GM19372 (cell line): Measurements from ENCODE around the gene RIOK2.
"Not testable (repeated sequence)": the region's sequence is repeated elsewhere in the genome, so short reads cannot be mapped to it uniquely, and the experiment has no call there.

Source experiments
- ATAC-seq: cut with Tn5 transposase; IDR thresholded peaks from one replicate; pipeline ENCODE4 v1.9.1; 2021; ENCODE audit warnings: mild to moderate bottlenecking, low read depth, moderate library complexity; ENCODE audit not compliant: unreplicated experiment

Gene RIOK2

DNA sequence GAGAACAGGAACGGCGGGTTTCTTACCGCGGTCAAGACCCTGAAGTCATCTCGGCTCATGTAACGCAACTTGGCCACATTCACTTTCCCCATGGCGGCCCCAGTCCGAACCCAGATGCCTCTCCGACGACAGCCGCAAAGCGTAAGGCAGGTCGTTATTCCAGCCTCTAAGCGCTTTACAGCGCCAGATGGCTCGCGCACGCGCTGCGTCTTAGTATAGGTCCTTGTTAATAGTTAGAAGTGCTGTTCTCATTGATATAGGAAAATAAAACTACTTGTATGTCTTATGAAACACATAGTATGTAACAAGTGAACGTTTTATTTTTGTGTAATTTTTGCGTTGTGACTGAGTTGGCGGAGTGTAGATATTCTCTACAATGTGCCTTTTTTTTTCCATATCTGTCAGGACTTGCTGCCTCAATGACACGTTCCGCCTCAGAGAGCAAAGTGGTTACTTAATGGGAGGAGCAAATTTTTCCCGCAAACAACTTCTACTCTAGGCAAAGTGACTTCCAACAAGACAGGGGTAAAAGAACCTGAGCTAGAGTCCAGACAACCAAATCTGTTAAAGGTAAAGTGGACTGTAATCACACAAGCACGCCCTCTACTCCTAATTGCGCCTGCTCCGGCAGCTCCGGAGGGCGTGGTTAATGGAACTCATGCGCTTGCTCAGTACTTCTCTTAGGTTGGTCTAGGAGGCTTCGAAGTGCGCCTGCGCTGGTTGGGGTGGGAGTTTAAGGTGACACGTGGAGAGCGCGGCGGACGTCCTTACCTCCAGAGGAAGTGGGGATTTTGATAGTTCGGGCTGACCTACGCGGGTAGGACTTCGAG, at the start of gene RIOK2:
TSS of gene RIOK2 (minus strand) at position 148 of the 830 bp plus-strand sequence. CDS start at position 92, 56 bp downstream.
- peak; percentile 87 for ATAC-seq

DNA sequence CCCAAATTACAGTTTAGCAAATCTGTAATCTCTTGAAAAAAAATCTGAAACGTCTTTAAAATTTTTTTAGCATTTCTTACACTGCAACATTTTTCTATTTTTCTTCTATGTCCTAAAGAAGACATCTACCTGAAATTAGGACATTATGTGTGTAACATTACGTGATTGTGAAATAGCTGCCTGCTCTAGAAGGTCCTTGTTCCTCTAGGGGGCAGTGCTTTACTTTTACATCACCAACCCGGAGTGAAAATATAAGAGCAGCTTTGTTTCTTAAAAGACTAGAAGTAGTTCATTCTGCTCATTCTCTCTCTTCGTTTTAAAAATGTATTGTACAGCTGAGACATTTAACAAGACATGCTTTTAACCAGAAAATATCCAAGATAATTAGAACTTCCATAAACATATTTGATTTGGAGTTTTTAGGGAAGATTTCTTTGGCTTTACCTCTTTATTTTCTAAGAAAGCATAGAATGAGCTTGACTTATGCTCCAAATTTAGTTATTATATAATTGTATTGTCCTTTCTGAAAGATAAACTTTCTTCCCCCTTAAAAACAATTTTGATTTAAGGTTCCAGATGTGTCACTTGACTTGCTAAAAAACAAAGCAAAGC, 48.1 kb upstream of the RIOK2 start:
- peak; percentile 87 for ATAC-seq

GRCh38 chr5:97229688-97230285, 46.7 kb upstream of the RIOK2 start:
- ATAC-seq, result no peak

- ATAC-seq, result no peak
Measured at GRCh38 chr5:97229196-97229595, 46.1 kb upstream of the RIOK2 start.

- no peak for ATAC-seq
Measured at GRCh38 chr5:97225222-97225621, 42.2 kb upstream of the RIOK2 start.

DNA sequence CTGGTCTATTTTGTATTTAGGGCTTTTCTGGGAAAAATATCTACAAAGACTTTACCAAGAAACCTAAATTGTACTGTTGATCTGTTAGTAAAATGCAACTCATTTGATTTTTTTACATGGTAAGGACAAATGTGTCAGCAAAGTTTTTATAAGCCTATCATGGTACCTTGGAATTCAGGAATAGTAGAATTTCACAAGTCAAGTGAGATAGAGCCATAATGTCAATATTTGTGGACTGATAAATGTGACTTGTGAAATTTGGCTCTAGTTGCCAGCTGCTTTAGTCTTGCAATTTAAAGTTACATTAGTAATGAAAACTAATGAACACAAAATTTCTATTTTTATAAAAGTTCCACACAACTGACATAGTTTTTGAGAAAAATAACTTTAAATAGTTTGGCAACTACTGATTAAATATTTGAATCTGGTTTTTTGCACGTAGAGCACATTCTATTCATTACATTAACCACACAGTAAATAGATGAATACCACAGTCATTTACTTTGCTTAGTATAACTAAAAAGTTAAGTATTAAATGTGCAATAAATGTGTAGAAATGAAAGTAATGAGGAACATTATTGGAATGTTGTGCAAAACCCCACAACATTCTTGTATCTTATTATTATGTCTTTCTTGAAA, 41.2 kb upstream of the RIOK2 start:
- ATAC-seq, result no peak

- no peak for ATAC-seq
Measured at GRCh38 chr5:97223596-97223995, 40.5 kb upstream of the RIOK2 start.

DNA sequence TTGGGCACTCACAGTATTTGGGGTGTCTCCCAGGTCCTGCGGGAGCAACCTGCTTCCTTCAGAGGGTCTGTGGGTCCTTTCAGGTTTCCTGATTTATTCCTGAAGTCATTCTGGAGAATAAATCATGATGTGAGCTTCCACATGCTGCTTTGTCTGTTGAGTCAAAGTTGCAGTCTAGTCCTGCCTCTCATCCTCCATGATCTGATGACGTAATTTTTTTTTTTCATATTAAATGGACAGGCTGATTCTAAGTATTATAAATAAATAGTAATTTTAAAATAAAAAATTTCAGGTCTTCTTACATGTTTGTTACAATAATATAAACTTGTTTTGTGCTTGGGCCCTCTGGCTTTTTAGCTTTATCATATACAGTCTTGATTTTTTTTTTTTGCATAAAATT, 26.3 kb upstream of the RIOK2 start:
- no peak for ATAC-seq

DNA sequence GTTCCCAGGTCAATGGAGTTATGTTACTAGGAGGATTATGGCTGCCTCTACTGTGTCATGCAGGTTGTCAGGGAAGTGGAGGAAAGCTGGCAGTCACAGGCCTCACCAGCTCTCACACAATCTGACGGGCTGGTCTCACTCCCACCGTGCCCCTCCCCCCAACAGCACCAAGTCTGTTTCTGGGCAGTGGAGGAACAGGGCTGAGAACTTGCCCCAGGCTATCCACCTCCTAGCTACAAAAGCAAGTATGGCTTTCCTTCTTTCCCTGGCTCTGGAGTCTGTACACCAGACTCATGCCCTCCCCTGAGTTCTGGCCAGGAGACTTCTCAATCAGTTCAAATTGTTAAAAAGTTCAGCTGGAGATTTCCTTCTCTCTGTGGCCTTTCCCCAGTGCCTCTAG, 25.7 kb upstream of the RIOK2 start:
- no peak for ATAC-seq

DNA sequence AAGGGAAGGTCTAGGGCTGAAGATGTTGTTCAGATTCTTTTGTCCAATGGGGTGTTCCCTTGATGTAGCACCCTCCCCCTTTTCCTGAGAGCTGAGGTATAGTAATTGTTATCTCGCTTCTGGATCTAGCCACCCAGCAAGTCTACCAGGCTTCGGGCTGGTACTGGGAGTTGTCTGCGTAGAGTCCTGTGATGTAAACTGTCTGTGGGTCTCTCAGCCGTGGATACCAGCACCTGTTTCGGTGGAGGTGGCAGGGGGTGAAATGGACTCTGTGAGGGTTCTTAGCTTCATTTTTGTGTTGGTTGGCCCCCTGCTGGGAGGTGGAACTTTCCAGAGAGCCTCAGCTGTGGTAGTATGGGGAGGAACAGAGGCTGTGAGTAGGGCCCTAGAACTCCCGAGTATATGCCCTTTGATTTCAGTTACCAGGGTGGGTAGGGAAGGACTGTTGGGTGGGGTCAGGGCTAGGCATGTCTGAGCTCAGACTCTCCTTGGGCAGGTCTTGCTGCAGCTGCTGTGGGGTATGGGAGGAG, 25.2 kb upstream of the RIOK2 start:
- no peak for ATAC-seq

DNA sequence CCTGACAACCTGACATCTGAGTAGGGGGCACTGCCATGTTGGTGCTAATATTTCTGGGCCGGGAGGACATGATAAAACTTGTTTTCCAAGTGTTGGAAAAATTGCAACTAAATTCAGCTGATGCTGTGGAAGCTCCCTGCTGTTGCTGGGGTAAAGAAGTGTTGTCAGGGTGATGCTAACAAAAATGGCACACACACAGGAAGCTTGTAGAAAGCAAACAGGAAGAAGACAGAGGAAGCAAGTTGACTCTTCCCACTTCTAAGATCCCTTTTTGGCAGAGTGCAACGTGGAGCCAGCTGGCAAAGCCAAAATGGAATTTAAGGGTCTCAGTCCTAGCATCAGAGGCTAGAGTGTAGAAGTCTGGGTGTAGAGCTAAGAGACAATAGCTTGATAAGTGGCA, 11.3 kb upstream of the RIOK2 start:
- no peak for ATAC-seq

DNA sequence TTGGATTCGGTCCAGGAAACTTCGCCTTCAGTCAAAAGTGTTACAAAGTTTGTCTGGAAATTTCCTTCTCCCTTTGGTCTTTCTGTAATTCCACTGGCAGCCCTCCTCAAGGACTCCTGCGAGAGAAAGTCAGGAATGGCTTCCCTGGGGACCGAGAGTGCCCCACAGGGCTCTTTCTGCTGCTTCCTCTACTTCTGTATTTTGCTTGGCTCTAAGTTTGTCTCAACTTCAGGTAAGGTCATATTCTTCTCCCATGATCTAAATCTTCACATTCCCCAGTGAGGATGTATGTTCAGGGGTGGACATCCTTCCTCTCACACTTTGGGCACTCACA, 10.3 kb upstream of the RIOK2 start:
- ATAC-seq, result no peak

GRCh38 chr5:97192580-97193354, 9.7 kb upstream of the RIOK2 start:
- peak; percentile 83 for ATAC-seq

DNA sequence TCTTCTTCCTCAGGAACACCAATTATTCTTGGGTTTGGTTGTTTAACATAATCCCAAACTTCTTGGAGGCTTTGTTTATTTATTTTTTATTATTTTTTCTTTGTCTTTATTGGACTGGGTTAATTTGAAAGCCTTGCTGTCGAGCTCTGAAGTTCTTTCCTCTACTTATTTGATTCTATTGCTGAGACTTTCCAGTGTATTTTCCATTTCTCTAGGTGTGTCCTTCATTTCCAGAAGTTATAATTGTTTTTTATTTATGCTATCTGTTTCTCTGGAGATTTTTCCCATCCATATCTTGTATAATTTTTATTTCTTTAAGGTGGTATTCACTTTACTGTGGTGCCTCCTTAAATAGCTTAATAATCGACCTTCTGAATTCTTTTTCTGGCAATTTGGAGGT, 8.8 kb upstream of the RIOK2 start:
- no peak for ATAC-seq

DNA sequence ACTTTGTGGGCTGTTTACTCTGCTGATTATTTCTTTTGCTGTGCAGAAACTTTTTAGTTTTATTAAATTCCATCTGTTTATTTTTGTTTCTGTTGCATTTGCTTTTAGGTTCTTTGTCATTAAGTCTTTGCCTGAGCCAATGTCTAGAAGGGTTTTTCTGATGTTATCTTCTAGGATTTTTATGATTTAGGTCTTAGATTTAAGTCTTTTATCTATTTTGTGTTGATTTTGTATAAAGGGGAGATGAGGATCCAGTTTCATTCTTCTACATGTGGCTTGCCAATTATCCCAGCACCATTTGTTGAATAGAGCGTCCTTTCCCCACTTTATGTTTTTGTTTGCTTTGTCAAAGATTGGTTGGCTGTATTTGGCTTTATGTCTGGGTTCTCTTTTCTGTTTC, 6.5 kb upstream of the RIOK2 start:
- ATAC-seq, result not testable (repeated sequence)

- no peak for ATAC-seq
Measured at GRCh38 chr5:97183930-97184213, 825 bp upstream of the RIOK2 start.

GRCh38 chr5:97182571-97183099, 412 bp downstream of the RIOK2 start:
- ATAC-seq, result no peak

- ATAC-seq, result no peak
Measured at GRCh38 chr5:97181856-97182545, 1.0 kb downstream of the RIOK2 start.

DNA sequence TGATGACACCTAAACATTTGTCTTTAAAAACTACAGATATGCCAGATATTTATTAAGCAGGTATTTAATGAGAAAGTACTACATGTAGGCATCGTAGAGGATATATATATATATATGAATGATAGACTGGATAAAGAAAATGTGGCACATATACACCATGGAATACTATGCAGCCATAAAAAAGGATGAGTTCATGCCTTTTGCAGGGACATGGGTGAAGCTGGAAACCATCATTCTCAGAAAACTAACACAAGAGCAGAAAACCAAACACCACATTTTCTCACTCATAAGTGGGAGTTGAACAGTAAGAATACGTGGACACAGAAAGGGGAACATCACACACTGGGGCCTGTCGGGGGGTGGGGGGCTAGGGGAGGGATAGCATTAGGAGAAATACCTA, 3.6 kb downstream of the RIOK2 start:
- not testable (repeated sequence) for ATAC-seq

DNA sequence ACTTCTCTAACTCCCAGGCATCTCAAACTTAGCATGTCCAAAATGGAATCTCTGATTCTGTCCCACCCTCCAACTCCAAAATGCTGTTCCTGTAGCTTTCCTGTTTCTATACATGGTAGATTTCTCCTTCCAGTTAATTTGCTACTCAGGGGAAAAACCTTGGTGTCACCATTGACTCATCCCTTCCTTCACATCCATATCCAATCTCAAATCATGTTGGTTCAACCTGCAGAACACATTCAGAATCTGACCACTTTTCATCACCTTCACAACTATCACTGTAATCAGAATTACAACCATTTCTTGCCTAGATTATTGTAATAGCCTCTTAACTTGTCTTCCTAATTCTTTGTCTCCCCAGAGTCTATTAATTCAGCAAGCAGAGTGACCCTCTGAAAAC, 10.8 kb downstream of the RIOK2 start:
- no peak for ATAC-seq
